ENCODE measurements around the gene TNS1.

The TNS1 gene

GRCh38 chr2:217755027-217755745 lies 247.6 kb downstream of the TNS1 start:
- no peak for DNase-seq

- DNase-seq = no peak
These were observed 249.2 kb downstream of the TNS1 start for GRCh38 chr2:217753460-217754200.

GRCh38 chr2:217752714-217753459 lies 249.9 kb downstream of the TNS1 start:
- no peak for DNase-seq

GRCh38 chr2:217751952-217752351 lies 250.8 kb downstream of the TNS1 start:
- no peak for DNase-seq

GRCh38 chr2:217751192-217751591 lies 251.6 kb downstream of the TNS1 start:
- no peak for DNase-seq

Data from T-helper 1 cell (primary cell).